Astrocyte (in vitro differentiated cells and primary cell): ENCODE results near the gene PLXDC2.

Experiments used
- EZH2 ChIP-seq: IDR thresholded peaks from 2 replicates; pipeline ENCODE4 v1.6.1; 2012; ENCODE audit warnings: mild to moderate bottlenecking, low read length, inconsistent platforms; ENCODE audit not compliant: insufficient read depth
- TF ChIP-seq, protein P1 (sequence below): IDR thresholded peaks from 2 replicates; pipeline ENCODE4 v1.5.1; 2011; ENCODE audit warnings: low read depth, mild to moderate bottlenecking, inconsistent platforms, low read length, moderate library complexity; ENCODE audit not compliant: insufficient read depth

DNA sequence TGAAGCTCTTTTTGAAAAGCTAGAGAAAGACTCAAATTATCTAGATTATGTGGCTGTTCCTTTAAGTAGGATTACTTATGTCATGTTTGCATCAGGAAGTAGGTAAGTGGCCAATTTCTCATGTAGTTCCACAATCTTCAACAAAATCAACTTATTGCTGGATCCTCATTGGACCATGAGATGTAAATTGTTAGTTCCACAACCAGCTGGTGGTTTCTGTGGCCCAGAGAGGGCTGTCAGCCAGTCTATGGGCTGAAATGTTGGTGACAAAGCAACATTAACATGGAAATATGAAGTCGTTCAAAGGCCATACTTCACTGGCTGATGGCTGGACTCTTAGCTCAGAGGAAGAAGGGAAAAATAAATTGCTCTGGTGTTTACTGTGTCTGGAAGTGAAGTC lies 157.9 kb downstream of the PLXDC2 start:
- TF ChIP-seq EZH2: no peak
- TF ChIP-seq, protein P1, sequence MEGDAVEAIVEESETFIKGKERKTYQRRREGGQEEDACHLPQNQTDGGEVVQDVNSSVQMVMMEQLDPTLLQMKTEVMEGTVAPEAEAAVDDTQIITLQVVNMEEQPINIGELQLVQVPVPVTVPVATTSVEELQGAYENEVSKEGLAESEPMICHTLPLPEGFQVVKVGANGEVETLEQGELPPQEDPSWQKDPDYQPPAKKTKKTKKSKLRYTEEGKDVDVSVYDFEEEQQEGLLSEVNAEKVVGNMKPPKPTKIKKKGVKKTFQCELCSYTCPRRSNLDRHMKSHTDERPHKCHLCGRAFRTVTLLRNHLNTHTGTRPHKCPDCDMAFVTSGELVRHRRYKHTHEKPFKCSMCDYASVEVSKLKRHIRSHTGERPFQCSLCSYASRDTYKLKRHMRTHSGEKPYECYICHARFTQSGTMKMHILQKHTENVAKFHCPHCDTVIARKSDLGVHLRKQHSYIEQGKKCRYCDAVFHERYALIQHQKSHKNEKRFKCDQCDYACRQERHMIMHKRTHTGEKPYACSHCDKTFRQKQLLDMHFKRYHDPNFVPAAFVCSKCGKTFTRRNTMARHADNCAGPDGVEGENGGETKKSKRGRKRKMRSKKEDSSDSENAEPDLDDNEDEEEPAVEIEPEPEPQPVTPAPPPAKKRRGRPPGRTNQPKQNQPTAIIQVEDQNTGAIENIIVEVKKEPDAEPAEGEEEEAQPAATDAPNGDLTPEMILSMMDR: no peak
